Glutamatergic neuron (in vitro differentiated cells): ENCODE results near the gene KIAA0930. TPM values are rescaled to one million over a fixed set of nuclear protein-coding genes. Genes with fewer than 3 reads are reported as not detected.

Experiments used
- DNase-seq: peaks from one replicate; pipeline ENCODE4 v3.0.0; 2022
- H3K27ac Mint-ChIP-seq: one replicate; pipeline ENCODE4 v1.8.0; 2020; ENCODE audit warnings: mild to moderate bottlenecking, mixed read lengths, inconsistent platforms; ENCODE audit not compliant: unreplicated experiment
- H3K27me3 Mint-ChIP-seq: one replicate; pipeline ENCODE4 v1.8.0; 2020; ENCODE audit warnings: mild to moderate bottlenecking, moderate library complexity, mixed read lengths, inconsistent platforms; ENCODE audit not compliant: unreplicated experiment
- H3K36me3 Mint-ChIP-seq: one replicate; pipeline ENCODE4 v1.8.0; 2020; ENCODE audit warnings: mild to moderate bottlenecking, mixed read lengths, inconsistent platforms; ENCODE audit not compliant: unreplicated experiment
- H3K4me1 Mint-ChIP-seq: one replicate; pipeline ENCODE4 v1.8.0; 2020; ENCODE audit warnings: mild to moderate bottlenecking, low read depth, mixed read lengths, inconsistent platforms; ENCODE audit not compliant: unreplicated experiment
- H3K4me3 Mint-ChIP-seq: one replicate; pipeline ENCODE4 v1.8.0; 2020; ENCODE audit warnings: mild to moderate bottlenecking, mixed read lengths, inconsistent platforms; ENCODE audit not compliant: unreplicated experiment
- H3K9me3 Mint-ChIP-seq: one replicate; pipeline ENCODE4 v1.8.0; 2020; ENCODE audit warnings: mild to moderate bottlenecking, moderate library complexity, mixed read lengths, inconsistent platforms; ENCODE audit not compliant: unreplicated experiment
- CTCF ChIP-seq: fragments of 200-600 bp; sonication (generic); IDR thresholded peaks from one replicate; pipeline ENCODE4 v1.5.0; 2021; ENCODE audit not compliant: partially characterized antibody, unreplicated experiment
- microRNA-seq: library from miRNA; unstranded; fragments of <30 nt; microRNA quantifications from one replicate; pipeline ENCODE4, GENCODE V29; 2020; ENCODE audit not compliant: unreplicated experiment
- total RNA-seq: library from RNA; stranded (reverse); fragmentation: NEBNext Ultra II Directional; extraction: Animal tissue kit (Norgen Biotek cat#: 25700); gene quantifications from one replicate; pipeline ENCODE4 v1.2.1, GENCODE V29; 2021; ENCODE audit not compliant: unreplicated experiment

The KIAA0930 gene
- total RNA-seq, 1 donor from 2014 or later: 170 TPM

GRCh38 chr22:45151503-45151902 lies 89.2 kb downstream of the KIAA0930 start:
- no peak overlapping the region for H3K27ac Mint-ChIP-seq
- no peak for DNase-seq
- no peak overlapping the region for H3K4me3 Mint-ChIP-seq
- H3K36me3 Mint-ChIP-seq: no peaks in the 10 kb centered on the region
- peaks cover 10% of the 10 kb centered on the region for H3K4me1 Mint-ChIP-seq
- no peaks in the 10 kb centered on the region for H3K9me3 Mint-ChIP-seq
- H3K27me3 Mint-ChIP-seq: no peaks in the 10 kb centered on the region
- TF ChIP-seq CTCF: no peak

GRCh38 chr22:45150139-45150538 lies 90.6 kb downstream of the KIAA0930 start:
- H3K36me3 Mint-ChIP-seq: peaks cover 1% of the 10 kb centered on the region
- no peak overlapping the region for H3K27ac Mint-ChIP-seq
- H3K27me3 Mint-ChIP-seq: no peaks in the 10 kb centered on the region
- peaks cover 2% of the 10 kb centered on the region for H3K4me1 Mint-ChIP-seq
- no peak for DNase-seq
- no peaks in the 10 kb centered on the region for H3K9me3 Mint-ChIP-seq
- H3K4me3 Mint-ChIP-seq: no peak overlapping the region
- no peak for TF ChIP-seq CTCF

- Mint-ChIP-seq H3K4me1 (no peaks in the 10 kb centered on the region), H3K27ac (no peak overlapping the region), H3K9me3 (no peaks in the 10 kb centered on the region), H3K36me3 (peaks cover 5% of the 10 kb centered on the region), H3K27me3 (no peaks in the 10 kb centered on the region), H3K4me3 (no peak overlapping the region)
- no peak for DNase-seq
- TF ChIP-seq CTCF: no peak
Observed at GRCh38 chr22:45149671-45150070, 91.0 kb downstream of the KIAA0930 start.

GRCh38 chr22:45144916-45145315 lies 95.8 kb downstream of the KIAA0930 start:
- H3K9me3 Mint-ChIP-seq: no peaks in the 10 kb centered on the region
- no peak overlapping the region for H3K27ac Mint-ChIP-seq
- H3K36me3 Mint-ChIP-seq: peaks cover 14% of the 10 kb centered on the region
- H3K4me3 Mint-ChIP-seq: no peak overlapping the region
- no peaks in the 10 kb centered on the region for H3K4me1 Mint-ChIP-seq
- H3K27me3 Mint-ChIP-seq: no peaks in the 10 kb centered on the region
- TF ChIP-seq CTCF: no peak
- DNase-seq: no peak

- H3K4me3 Mint-ChIP-seq: no peak overlapping the region
- H3K27ac Mint-ChIP-seq: no peak overlapping the region
- TF ChIP-seq CTCF: no peak
- no peaks in the 10 kb centered on the region for H3K4me1 Mint-ChIP-seq
- H3K27me3 Mint-ChIP-seq: no peaks in the 10 kb centered on the region
- no peaks in the 10 kb centered on the region for H3K9me3 Mint-ChIP-seq
- H3K36me3 Mint-ChIP-seq: peaks cover 14% of the 10 kb centered on the region
- no peak for DNase-seq
Observed at GRCh38 chr22:45142376-45142775, 98.3 kb downstream of the KIAA0930 start.

Small RNA genes lying within 50 kb of the gene (microRNA-seq; reads per million reads assigned to microRNA genes)
- 132 reads per million, percentile 76 among the genes with 10 or more reads in this experiment for gene MIR1249

Other genes with a start within 250 kb of the KIAA0930 start
- 113 TPM for gene PHF21B, start 230.9 kb downstream of the KIAA0930 start, total RNA-seq
- 79.0 TPM for gene NUP50, start 77.0 kb downstream of the KIAA0930 start, total RNA-seq
- gene UPK3A, start 44.1 kb upstream of the KIAA0930 start, total RNA-seq: not detected
- 28.0 TPM for gene FAM118A, start 69.0 kb upstream of the KIAA0930 start, total RNA-seq
- gene SMC1B, start 172.7 kb upstream of the KIAA0930 start, total RNA-seq: not detected
- gene RIBC2, start 172.8 kb upstream of the KIAA0930 start, total RNA-seq: 0.71 TPM